Activated T-helper 17 cell treated with anti-CD3 and anti-CD28 coated beads, Interleukin-2, amount 50 U/mL, for 72 hours (primary cell): ENCODE measurements around the gene TJP2. TPM values are rescaled to one million over a fixed set of nuclear protein-coding genes. Genes with fewer than 3 reads are reported as not detected.

ENCODE experiments used
- ATAC-seq: fragments of 150-1000 bp; cut with Tn5 transposase; replicated peaks from 2 replicates; pipeline ENCODE4 v1.10.0; 2021; ENCODE audit warnings: mild to moderate bottlenecking, moderate library complexity
- H3K27ac Mint-ChIP-seq: one replicate; pipeline ENCODE4 v1.8.0; 2022; ENCODE audit warnings: mixed read lengths
- H3K27me3 Mint-ChIP-seq: one replicate; pipeline ENCODE4 v1.8.0; 2022; ENCODE audit warnings: mixed read lengths
- H3K36me3 Mint-ChIP-seq: one replicate; pipeline ENCODE4 v1.8.0; 2022; ENCODE audit warnings: low read depth, mild to moderate bottlenecking, mixed read lengths
- H3K4me1 Mint-ChIP-seq: one replicate; pipeline ENCODE4 v1.8.0; 2022; ENCODE audit warnings: mixed read lengths
- H3K4me3 Mint-ChIP-seq: one replicate; pipeline ENCODE4 v1.8.0; 2022; ENCODE audit warnings: mild to moderate bottlenecking, mixed read lengths
- H3K9me3 Mint-ChIP-seq: one replicate; pipeline ENCODE4 v1.8.0; 2022; ENCODE audit warnings: mixed read lengths
- total RNA-seq, 2 donors: library from RNA; stranded (reverse); gene quantifications; one replicate each; pipeline ENCODE4 v1.2.3, GENCODE V29; 2022

The TJP2 gene
- total RNA-seq, 2 donors from 2014 or later: 25.9 to 27.3 TPM

- Mint-ChIP-seq H3K4me3 (no peak overlapping the region), H3K36me3 (peaks cover 19% of the 10 kb centered on the region), H3K4me1 (peaks cover 4% of the 10 kb centered on the region), H3K27ac (no peak overlapping the region), H3K9me3 (no peaks in the 10 kb centered on the region), H3K27me3 (no peaks in the 10 kb centered on the region)
- no peak for ATAC-seq
Measured at GRCh38 chr9:69215774-69216485, 41.9 kb downstream of the TJP2 start.

DNA sequence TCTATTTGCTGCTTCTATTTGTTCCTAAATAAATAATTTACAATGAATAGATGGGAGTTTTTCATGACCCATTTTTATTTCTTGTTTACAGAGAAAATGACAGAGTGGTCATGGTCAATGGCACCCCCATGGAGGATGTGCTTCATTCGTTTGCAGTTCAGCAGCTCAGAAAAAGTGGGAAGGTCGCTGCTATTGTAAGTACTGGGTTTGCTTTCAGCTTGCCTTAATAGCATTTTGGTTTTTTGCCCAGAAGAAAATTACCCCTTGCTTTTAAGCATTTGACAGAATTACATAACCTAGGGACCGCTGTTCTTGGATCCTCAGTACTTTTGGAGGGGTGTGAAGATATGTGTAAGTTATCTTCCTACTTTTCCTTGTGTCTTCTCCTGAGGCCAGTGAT, 44.1 kb downstream of the TJP2 start:
- no peaks in the 10 kb centered on the region for H3K27me3 Mint-ChIP-seq
- H3K4me3 Mint-ChIP-seq: no peak overlapping the region
- H3K27ac Mint-ChIP-seq: no peak overlapping the region
- no peaks in the 10 kb centered on the region for H3K9me3 Mint-ChIP-seq
- H3K36me3 Mint-ChIP-seq: peaks cover 19% of the 10 kb centered on the region
- peaks cover 4% of the 10 kb centered on the region for H3K4me1 Mint-ChIP-seq
- no peak for ATAC-seq

GRCh38 chr9:69221036-69221435, 47.0 kb downstream of the TJP2 start:
- H3K27me3 Mint-ChIP-seq: no peaks in the 10 kb centered on the region
- no peak overlapping the region for H3K27ac Mint-ChIP-seq
- no peaks in the 10 kb centered on the region for H3K4me1 Mint-ChIP-seq
- H3K36me3 Mint-ChIP-seq: peaks cover 36% of the 10 kb centered on the region
- H3K9me3 Mint-ChIP-seq: no peaks in the 10 kb centered on the region
- H3K4me3 Mint-ChIP-seq: no peak overlapping the region
- no peak for ATAC-seq

DNA sequence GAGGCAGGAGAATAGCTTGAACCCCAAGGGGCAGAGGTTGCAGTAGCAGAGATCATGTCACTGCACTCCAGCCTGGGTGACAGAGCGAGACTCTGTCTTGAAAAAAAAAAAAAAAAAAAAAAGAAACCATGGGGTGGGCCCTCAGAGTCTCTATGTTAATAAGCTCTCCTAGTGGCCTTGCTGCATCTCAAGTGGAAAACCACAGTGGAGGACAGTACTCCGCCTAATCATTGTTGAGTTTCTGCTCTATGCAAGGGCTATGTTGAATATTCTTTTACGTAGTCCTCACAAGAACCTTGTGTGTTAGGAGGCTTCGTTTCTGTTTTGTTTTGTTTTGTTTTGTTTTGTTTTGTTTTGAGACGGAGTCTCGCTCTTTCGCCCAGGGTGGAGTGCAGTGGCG, 48.9 kb downstream of the TJP2 start:
- peaks cover 40% of the 10 kb centered on the region for H3K36me3 Mint-ChIP-seq
- no peak overlapping the region for H3K27ac Mint-ChIP-seq
- no peak for ATAC-seq
- H3K4me3 Mint-ChIP-seq: no peak overlapping the region
- H3K4me1 Mint-ChIP-seq: no peaks in the 10 kb centered on the region
- H3K27me3 Mint-ChIP-seq: no peaks in the 10 kb centered on the region
- H3K9me3 Mint-ChIP-seq: no peaks in the 10 kb centered on the region

GRCh38 chr9:69223605-69224004, 49.5 kb downstream of the TJP2 start:
- ATAC-seq: no peak
- Mint-ChIP-seq H3K4me3 (no peak overlapping the region), H3K27me3 (no peaks in the 10 kb centered on the region), H3K4me1 (no peaks in the 10 kb centered on the region), H3K36me3 (peaks cover 39% of the 10 kb centered on the region), H3K27ac (no peak overlapping the region), H3K9me3 (no peaks in the 10 kb centered on the region)

DNA sequence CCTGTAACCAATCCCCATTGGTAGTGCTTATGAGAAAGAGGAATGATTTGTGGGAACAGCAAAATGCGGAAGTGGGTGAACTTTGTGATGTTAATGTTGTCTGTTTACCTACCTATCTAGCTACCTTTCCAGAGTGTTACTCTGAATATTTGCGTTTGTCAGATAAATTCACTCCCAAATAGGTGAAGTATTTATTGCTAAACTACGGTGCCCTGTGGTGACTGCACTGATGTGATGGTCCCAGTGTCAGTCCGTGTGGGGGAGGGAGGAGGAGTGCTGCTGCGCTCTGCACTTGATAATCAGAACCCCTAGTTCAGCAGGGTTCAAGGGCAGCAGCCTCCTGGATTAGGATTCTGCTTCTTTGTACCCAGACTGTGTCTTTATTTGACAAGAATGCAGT, 55.3 kb downstream of the TJP2 start:
- no peaks in the 10 kb centered on the region for H3K27me3 Mint-ChIP-seq
- peaks cover 63% of the 10 kb centered on the region for H3K36me3 Mint-ChIP-seq
- H3K27ac Mint-ChIP-seq: no peak overlapping the region
- no peaks in the 10 kb centered on the region for H3K4me1 Mint-ChIP-seq
- H3K9me3 Mint-ChIP-seq: no peaks in the 10 kb centered on the region
- no peak for ATAC-seq
- no peak overlapping the region for H3K4me3 Mint-ChIP-seq

DNA sequence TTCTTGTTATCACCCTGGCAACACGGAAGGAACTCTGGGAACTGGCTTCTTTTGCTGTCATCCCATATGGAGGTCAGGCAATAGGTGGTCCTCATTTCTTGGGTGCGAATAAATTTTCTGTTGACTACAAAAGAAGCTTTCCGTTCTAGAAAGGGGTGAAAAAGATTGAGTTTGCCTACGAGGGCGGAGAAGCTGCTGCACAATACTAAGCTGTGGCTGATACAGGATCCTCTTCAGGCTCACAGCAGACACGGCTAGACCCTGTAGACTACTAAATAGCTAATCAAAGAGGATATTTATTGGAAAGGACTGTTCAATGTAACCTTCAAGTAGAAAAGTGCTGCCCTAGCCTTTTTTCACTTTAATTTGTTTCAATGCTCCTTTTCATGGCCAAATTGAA, 58.1 kb downstream of the TJP2 start:
- Mint-ChIP-seq H3K27me3 (no peaks in the 10 kb centered on the region), H3K4me1 (no peaks in the 10 kb centered on the region), H3K9me3 (no peaks in the 10 kb centered on the region), H3K27ac (no peak overlapping the region), H3K36me3 (peaks cover 70% of the 10 kb centered on the region), H3K4me3 (no peak overlapping the region)
- ATAC-seq: no peak

GRCh38 chr9:69234683-69235082, 60.6 kb downstream of the TJP2 start:
- Mint-ChIP-seq H3K27me3 (no peaks in the 10 kb centered on the region), H3K36me3 (peaks cover 76% of the 10 kb centered on the region), H3K9me3 (no peaks in the 10 kb centered on the region)

GRCh38 chr9:69236188-69236587, 62.1 kb downstream of the TJP2 start:
- H3K4me1 Mint-ChIP-seq: no peaks in the 10 kb centered on the region
- no peak for ATAC-seq
- no peaks in the 10 kb centered on the region for H3K9me3 Mint-ChIP-seq
- H3K4me3 Mint-ChIP-seq: no peak overlapping the region
- no peak overlapping the region for H3K27ac Mint-ChIP-seq
- peaks cover 74% of the 10 kb centered on the region for H3K36me3 Mint-ChIP-seq
- H3K27me3 Mint-ChIP-seq: no peaks in the 10 kb centered on the region

More at GRCh38 chr9:69234683-69235082, 60.6 kb downstream of the TJP2 start:
- ATAC-seq: no peak
- no peak overlapping the region for H3K27ac Mint-ChIP-seq
- H3K4me1 Mint-ChIP-seq: no peaks in the 10 kb centered on the region
- H3K4me3 Mint-ChIP-seq: no peak overlapping the region

DNA sequence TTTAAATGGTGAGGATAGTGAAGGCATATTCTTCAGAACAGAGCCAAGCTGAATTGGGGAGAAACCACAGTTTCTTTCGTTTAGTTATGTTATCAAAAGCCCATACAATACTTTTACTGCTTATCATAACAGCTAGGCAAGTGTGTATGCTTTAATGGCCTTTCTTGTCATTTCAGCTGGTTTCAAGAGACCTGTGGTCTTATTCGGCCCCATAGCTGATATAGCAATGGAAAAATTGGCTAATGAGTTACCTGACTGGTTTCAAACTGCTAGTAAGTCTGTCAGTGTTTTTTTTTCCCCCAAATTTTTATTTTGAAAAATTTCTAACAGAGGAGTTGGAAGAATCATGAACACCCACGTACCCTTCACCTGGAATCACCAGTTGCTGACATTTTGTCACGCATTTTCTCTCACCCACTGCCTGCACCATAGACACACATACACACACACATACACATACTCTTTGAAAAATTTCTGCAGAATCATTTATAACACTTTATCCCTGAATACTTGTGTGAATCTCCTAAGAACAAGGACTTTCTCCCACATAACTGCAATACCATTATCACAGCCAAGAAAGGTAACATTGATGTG, 63.7 kb downstream of the TJP2 start:
- Mint-ChIP-seq H3K9me3 (no peaks in the 10 kb centered on the region), H3K4me3 (no peak overlapping the region), H3K27ac (peak overlapping the region; percentile 39), H3K27me3 (no peaks in the 10 kb centered on the region), H3K36me3 (peaks cover 58% of the 10 kb centered on the region), H3K4me1 (no peaks in the 10 kb centered on the region)
- ATAC-seq: no peak

- ATAC-seq: no peak
- Mint-ChIP-seq H3K4me1 (no peaks in the 10 kb centered on the region), H3K9me3 (no peaks in the 10 kb centered on the region), H3K27me3 (no peaks in the 10 kb centered on the region), H3K4me3 (no peak overlapping the region), H3K36me3 (peaks cover 41% of the 10 kb centered on the region), H3K27ac (no peak overlapping the region)
Measured at GRCh38 chr9:69243116-69243515, 69.0 kb downstream of the TJP2 start.

- no peaks in the 10 kb centered on the region for H3K4me1 Mint-ChIP-seq
- H3K36me3 Mint-ChIP-seq: peaks cover 30% of the 10 kb centered on the region
- H3K27ac Mint-ChIP-seq: no peak overlapping the region
- H3K9me3 Mint-ChIP-seq: no peaks in the 10 kb centered on the region
- ATAC-seq: no peak
- no peak overlapping the region for H3K4me3 Mint-ChIP-seq
- H3K27me3 Mint-ChIP-seq: no peaks in the 10 kb centered on the region
Measured at GRCh38 chr9:69246629-69247028, 72.6 kb downstream of the TJP2 start.

DNA sequence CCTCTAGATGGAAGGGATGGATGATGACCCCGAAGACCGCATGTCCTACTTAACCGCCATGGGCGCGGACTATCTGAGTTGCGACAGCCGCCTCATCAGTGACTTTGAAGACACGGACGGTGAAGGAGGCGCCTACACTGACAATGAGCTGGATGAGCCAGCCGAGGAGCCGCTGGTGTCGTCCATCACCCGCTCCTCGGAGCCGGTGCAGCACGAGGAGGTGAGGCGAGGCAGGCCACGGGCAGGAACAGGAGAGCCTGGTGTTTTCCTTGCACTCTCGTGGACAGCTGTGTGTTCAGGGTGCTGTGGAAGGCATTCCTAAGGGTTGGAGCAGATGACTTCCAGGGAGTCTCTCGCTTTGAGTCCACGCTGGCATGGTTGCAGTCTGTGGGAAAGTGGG, 73.9 kb downstream of the TJP2 start:
- H3K36me3 Mint-ChIP-seq: peaks cover 41% of the 10 kb centered on the region
- no peaks in the 10 kb centered on the region for H3K9me3 Mint-ChIP-seq
- H3K27ac Mint-ChIP-seq: no peak overlapping the region
- no peak for ATAC-seq
- H3K27me3 Mint-ChIP-seq: no peaks in the 10 kb centered on the region
- H3K4me3 Mint-ChIP-seq: no peak overlapping the region
- H3K4me1 Mint-ChIP-seq: no peaks in the 10 kb centered on the region

DNA sequence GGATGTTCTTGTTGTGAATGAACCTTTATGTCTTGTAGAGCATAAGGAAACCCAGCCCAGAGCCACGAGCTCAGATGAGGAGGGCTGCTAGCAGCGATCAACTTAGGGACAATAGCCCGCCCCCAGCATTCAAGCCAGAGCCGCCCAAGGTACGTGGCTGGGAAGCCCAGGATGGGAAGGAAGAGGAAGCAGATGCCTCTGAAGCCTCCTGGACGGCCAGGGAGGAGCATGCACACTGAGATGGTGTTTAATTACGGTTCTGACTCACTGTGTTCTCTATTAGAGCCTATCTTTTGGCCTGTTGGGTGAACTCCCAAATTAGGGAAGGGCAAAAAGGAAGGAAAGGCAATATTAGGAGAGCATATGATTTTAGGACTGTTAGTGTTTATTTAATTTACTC, 75.3 kb downstream of the TJP2 start:
- H3K9me3 Mint-ChIP-seq: no peaks in the 10 kb centered on the region
- H3K4me1 Mint-ChIP-seq: no peaks in the 10 kb centered on the region
- H3K27me3 Mint-ChIP-seq: no peaks in the 10 kb centered on the region
- peaks cover 53% of the 10 kb centered on the region for H3K36me3 Mint-ChIP-seq
- H3K4me3 Mint-ChIP-seq: no peak overlapping the region
- no peak overlapping the region for H3K27ac Mint-ChIP-seq
- ATAC-seq: no peak

GRCh38 chr9:69250681-69251080, 76.6 kb downstream of the TJP2 start:
- Mint-ChIP-seq H3K4me1 (no peaks in the 10 kb centered on the region), H3K4me3 (no peak overlapping the region), H3K27me3 (no peaks in the 10 kb centered on the region), H3K27ac (no peak overlapping the region), H3K9me3 (no peaks in the 10 kb centered on the region), H3K36me3 (peaks cover 58% of the 10 kb centered on the region)
- no peak for ATAC-seq
